GM12892 (cell line): Measurements from ENCODE around the gene ARHGAP32.

Experiments used
- POLR2A ChIP-seq: IDR thresholded peaks from 2 replicates; pipeline ENCODE4 v1.6.1; 2011; ENCODE audit warnings: low read depth, low read length, control low read depth
- POLR2AphosphoS5 ChIP-seq: IDR thresholded peaks from 2 replicates; pipeline ENCODE4 v1.6.1; 2011; ENCODE audit warnings: low read depth, low read length, control low read depth

- no peak for TF ChIP-seq POLR2A
- TF ChIP-seq POLR2AphosphoS5 = no peak
Observed at GRCh38 chr11:128956401-128957201, 235.5 kb downstream of the ARHGAP32 start.
